ENCODE measurements around the gene SEMA3G.

Gene SEMA3G

GRCh38 chr3:52456169-52456799 is 11.4 kb upstream of the SEMA3G start:
- Mint-ChIP-seq H3K4me3 (peak overlapping the region; percentile 99), H3K27ac (peak overlapping the region; percentile 95), H3K36me3 (ENCODE audit: low read depth) (peaks cover 32% of the 10 kb centered on the region), H3K27me3 (ENCODE audit: low read depth, poor library complexity) (no peaks in the 10 kb centered on the region), H3K4me1 (peaks cover 63% of the 10 kb centered on the region), H3K9me3 (no peaks in the 10 kb centered on the region)
- TF ChIP-seq CTCF (IDR thresholded peaks at IDR 0.05): no peak
- DNase-seq: no peak

- TF ChIP-seq CTCF (IDR thresholded peaks at IDR 0.05): no peak
- Mint-ChIP-seq H3K27ac (peak within 1 kb of the TSS; percentile 95), H3K9me3 (no peaks in the 10 kb centered on the region), H3K27me3 (ENCODE audit: low read depth, poor library complexity) (no peaks in the 10 kb centered on the region), H3K4me1 (peaks cover 71% of the 10 kb centered on the region), H3K36me3 (ENCODE audit: low read depth) (peaks cover 32% of the 10 kb centered on the region), H3K4me3 (peak within 1 kb of the TSS; percentile 99)
- DNase-seq: peak; percentile 97
Measured at GRCh38 chr3:52455283-52456168, 10.6 kb upstream of the SEMA3G start, which contains the start of gene NISCH. TSS of gene NISCH (plus strand) at chr3:52455604. CDS start at chr3:52455642, 38 bp downstream.

- no peak for DNase-seq
- Mint-ChIP-seq H3K4me3 (peak overlapping the region; percentile 99), H3K4me1 (peaks cover 73% of the 10 kb centered on the region), H3K27me3 (ENCODE audit: low read depth, poor library complexity) (no peaks in the 10 kb centered on the region), H3K36me3 (ENCODE audit: low read depth) (peaks cover 27% of the 10 kb centered on the region), H3K27ac (no peak overlapping the region), H3K9me3 (no peaks in the 10 kb centered on the region)
- TF ChIP-seq CTCF (IDR thresholded peaks at IDR 0.05): no peak
Measured at GRCh38 chr3:52454938-52455282, 10.0 kb upstream of the SEMA3G start.

- no peak for TF ChIP-seq CTCF (IDR thresholded peaks at IDR 0.05)
- no peaks in the 10 kb centered on the region for H3K27me3 Mint-ChIP-seq (ENCODE audit: low read depth, poor library complexity)
- peaks cover 73% of the 10 kb centered on the region for H3K4me1 Mint-ChIP-seq
- H3K36me3 Mint-ChIP-seq (ENCODE audit: low read depth): peaks cover 22% of the 10 kb centered on the region
- no peak for DNase-seq
- no peak overlapping the region for H3K27ac Mint-ChIP-seq
- peak overlapping the region; percentile 99 for H3K4me3 Mint-ChIP-seq
- H3K9me3 Mint-ChIP-seq: no peaks in the 10 kb centered on the region
Measured at GRCh38 chr3:52454250-52454937, 9.5 kb upstream of the SEMA3G start.

GRCh38 chr3:52453496-52454249 is 8.8 kb upstream of the SEMA3G start, which contains the start of gene TNNC1:
TSS of gene TNNC1 (minus strand) at chr3:52454041. CDS start at chr3:52454015, 26 bp downstream.
- Mint-ChIP-seq H3K27me3 (ENCODE audit: low read depth, poor library complexity) (peaks cover 3% of the 10 kb centered on the region), H3K4me3 (peak within 1 kb of the TSS; percentile 99), H3K27ac (no peak within 1 kb of the TSS), H3K4me1 (peaks cover 73% of the 10 kb centered on the region), H3K9me3 (no peaks in the 10 kb centered on the region), H3K36me3 (ENCODE audit: low read depth) (peaks cover 15% of the 10 kb centered on the region)
- peak; percentile 47 for DNase-seq
- no peak for TF ChIP-seq CTCF (IDR thresholded peaks at IDR 0.05)
